ENCODE data around the gene NPFFR1.

Gene NPFFR1

DNA sequence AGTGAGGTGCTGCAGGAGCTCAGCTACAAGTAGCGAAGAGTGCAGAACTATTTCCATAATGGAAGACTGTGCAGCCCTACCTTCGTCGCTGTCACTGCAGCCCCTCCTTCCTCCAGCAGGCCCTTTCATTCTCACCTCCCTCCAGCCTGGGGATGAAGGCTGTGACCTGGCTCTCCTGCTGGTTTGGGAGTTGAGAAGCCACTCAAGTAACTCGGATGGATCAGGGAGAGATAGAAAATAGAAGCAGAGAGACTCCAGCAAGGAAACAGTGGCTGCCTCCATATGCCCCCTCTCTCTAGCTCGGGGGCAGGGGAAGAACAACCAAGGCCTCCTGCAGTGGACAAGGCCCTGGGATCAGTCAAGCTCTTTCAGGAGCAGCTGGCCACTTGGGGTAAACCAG is 37.4 kb upstream of the NPFFR1 start:
- Mint-ChIP-seq H3K4me3 (no peak overlapping the region), H3K27me3 (peaks cover 91% of the 10 kb centered on the region), H3K9me3 (no peaks in the 10 kb centered on the region), H3K4me1 (ENCODE audit: low read depth) (peaks cover 29% of the 10 kb centered on the region), H3K36me3 (ENCODE audit: low read depth) (no peaks in the 10 kb centered on the region), H3K27ac (no peak overlapping the region)
- intact Hi-C loops (cut with micrococcal nuclease), result no loop called here

DNA sequence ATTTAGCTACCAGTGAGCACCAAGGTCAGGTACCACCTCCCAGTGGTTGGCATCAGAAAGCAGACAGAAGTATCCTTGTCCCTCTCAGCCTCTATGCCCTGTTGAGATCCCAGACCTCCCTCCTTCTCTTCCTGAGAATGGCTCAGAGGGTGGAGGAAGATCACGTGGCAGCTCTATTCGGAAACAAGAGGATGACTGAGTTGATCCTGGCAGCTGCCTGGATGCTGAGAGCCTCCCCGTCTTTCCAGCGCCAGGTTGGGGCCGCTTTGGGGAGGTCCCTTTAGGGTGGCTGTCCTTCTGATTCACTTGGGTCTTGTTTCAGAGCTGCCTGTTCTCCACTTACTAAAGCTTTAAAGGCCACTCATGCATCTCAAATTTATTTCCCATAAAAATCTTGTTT is 36.9 kb upstream of the NPFFR1 start:
- Mint-ChIP-seq H3K27ac (no peak overlapping the region), H3K27me3 (peaks cover 87% of the 10 kb centered on the region), H3K4me1 (ENCODE audit: low read depth) (peaks cover 31% of the 10 kb centered on the region)

DNA sequence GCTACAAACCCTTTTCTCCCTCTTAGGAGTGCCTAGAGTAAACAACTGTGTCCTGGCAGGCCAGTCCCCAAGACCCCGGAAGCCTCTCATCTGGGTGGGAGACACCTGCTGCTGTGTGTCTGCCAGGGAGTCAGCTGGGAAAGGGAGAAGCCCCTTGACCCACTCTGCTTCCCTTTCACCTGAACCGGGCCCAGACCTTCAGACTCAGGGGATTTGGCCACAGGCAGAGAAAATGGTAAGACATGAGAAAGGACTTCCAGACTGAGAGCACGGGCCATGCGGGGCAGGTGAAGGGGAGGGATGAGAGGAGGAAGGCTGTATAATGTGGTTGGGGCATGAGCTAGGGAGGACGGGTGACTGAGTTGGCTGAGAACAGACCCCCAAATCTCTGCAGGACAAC is 36.0 kb upstream of the NPFFR1 start:
- Mint-ChIP-seq H3K4me3 (no peak overlapping the region), H3K9me3 (no peaks in the 10 kb centered on the region), H3K27me3 (peaks cover 84% of the 10 kb centered on the region), H3K4me1 (ENCODE audit: low read depth) (peaks cover 36% of the 10 kb centered on the region), H3K27ac (no peak overlapping the region), H3K36me3 (ENCODE audit: low read depth) (no peaks in the 10 kb centered on the region)
- intact Hi-C loops (cut with micrococcal nuclease), result no loop called here

More for the DNA sequence above, 36.9 kb upstream of the NPFFR1 start:
- intact Hi-C loops (cut with micrococcal nuclease), result no loop called here
- Mint-ChIP-seq H3K4me3 (no peak overlapping the region), H3K9me3 (no peaks in the 10 kb centered on the region), H3K36me3 (ENCODE audit: low read depth) (no peaks in the 10 kb centered on the region)

DNA sequence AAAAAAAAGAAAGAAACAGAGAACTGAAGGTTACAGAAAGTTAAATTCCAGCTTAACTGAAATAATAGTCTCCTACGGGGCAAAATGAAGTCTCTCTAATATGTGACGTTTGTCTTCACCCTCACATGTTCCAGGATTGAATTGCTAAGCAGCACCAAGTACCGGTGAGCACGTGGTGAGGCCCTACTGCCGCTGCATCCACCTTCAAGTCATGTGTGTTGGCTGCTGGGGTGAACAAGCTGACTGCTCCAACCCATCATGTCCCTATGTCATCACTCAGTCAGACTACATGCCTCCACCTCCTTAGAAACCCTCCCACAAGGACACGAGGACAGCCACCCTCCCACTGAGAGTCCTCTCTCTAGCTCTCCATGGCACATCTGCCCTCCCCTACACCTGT is 35.4 kb upstream of the NPFFR1 start:
- Mint-ChIP-seq H3K27me3 (peaks cover 84% of the 10 kb centered on the region), H3K4me3 (no peak overlapping the region), H3K36me3 (ENCODE audit: low read depth) (no peaks in the 10 kb centered on the region), H3K9me3 (no peaks in the 10 kb centered on the region), H3K27ac (no peak overlapping the region), H3K4me1 (ENCODE audit: low read depth) (peaks cover 31% of the 10 kb centered on the region)
- intact Hi-C loops (cut with micrococcal nuclease), result no loop called here

DNA sequence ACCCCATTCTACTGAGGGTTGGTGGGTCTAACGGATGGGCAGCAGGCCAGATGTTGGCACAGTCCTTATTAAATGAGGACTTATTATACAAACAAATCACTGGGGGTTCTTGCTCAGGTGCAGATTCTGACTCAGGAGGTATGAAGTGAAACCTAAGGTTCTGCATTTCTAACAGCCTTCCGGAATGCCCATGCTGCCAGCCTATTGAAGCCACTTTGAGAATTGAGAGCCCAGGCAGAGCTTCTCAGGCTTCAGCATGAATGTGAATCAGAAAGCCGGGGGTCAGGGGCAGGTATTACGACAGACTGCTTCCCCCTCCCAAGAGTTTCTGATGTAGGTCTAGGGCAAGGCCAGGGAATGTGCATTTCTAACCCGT is 34.1 kb upstream of the NPFFR1 start:
- Mint-ChIP-seq H3K9me3 (no peaks in the 10 kb centered on the region), H3K36me3 (ENCODE audit: low read depth) (no peaks in the 10 kb centered on the region), H3K4me1 (ENCODE audit: low read depth) (peaks cover 20% of the 10 kb centered on the region), H3K4me3 (no peak overlapping the region), H3K27ac (no peak overlapping the region), H3K27me3 (peaks cover 84% of the 10 kb centered on the region)
- intact Hi-C loops (cut with micrococcal nuclease), result no loop called here

DNA sequence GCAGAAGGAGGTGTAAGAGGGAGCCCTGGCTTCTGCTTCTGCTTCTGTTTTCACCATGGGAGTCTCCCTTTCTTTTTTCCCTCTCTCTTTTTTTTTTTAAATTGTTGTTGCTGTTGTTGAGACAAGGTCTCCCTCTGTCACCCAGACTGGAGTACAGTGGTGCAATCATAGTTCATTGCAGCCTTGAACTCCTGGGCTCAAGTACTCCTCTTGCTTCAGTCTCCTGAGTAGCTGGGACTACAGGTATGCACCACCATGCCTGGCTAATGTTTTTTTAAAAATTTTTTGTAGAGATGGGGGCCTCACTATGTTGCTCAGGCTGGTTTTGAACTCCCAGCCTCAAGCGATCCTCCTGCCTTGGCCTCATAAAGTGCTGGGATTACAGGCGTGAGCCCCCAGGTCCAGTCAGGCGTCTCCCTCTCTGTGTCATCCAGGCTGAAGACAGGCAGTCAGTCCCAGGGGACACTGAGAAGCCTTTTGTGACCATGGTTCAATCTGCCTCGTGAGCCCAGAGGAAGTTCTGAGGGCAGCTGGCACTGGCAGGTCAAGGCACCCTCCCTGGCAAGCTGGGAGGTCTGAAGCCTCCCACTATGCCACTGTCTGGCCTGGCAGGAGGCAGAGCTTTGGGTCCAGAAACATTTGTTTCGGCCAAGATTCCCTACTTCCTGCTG is 33.6 kb upstream of the NPFFR1 start:
- no peaks in the 10 kb centered on the region for H3K9me3 Mint-ChIP-seq
- no peak overlapping the region for H3K27ac Mint-ChIP-seq
- peaks cover 18% of the 10 kb centered on the region for H3K4me1 Mint-ChIP-seq (ENCODE audit: low read depth)
- no peak overlapping the region for H3K4me3 Mint-ChIP-seq
- H3K36me3 Mint-ChIP-seq (ENCODE audit: low read depth), result no peaks in the 10 kb centered on the region
- H3K27me3 Mint-ChIP-seq, result peaks cover 84% of the 10 kb centered on the region
- intact Hi-C loops (cut with micrococcal nuclease), result no loop called here

DNA sequence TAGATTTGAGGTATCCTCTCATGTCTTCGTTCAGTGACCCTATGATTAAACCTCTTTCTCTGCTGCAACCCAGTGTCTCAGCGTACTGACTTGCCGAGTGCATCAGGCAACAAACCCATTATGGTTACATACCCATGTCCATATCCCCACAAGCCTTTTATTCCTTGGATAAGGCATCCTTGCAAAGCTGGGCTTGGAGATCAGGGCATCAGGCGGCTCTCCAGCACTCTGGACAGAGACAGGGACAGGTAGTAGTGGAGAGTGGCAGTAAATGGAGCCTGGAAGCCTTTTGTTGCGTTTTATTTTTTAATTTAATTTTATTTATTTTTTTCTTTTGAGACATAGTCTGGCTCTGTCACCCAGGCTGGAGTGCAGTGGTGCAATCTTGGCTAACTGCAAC is 32.0 kb upstream of the NPFFR1 start:
- H3K4me3 Mint-ChIP-seq, result no peak overlapping the region
- no peaks in the 10 kb centered on the region for H3K36me3 Mint-ChIP-seq (ENCODE audit: low read depth)
- no peaks in the 10 kb centered on the region for H3K9me3 Mint-ChIP-seq
- H3K27me3 Mint-ChIP-seq, result peaks cover 79% of the 10 kb centered on the region
- H3K4me1 Mint-ChIP-seq (ENCODE audit: low read depth), result peaks cover 18% of the 10 kb centered on the region
- intact Hi-C loops (cut with micrococcal nuclease), result no loop called here
- H3K27ac Mint-ChIP-seq, result no peak overlapping the region

DNA sequence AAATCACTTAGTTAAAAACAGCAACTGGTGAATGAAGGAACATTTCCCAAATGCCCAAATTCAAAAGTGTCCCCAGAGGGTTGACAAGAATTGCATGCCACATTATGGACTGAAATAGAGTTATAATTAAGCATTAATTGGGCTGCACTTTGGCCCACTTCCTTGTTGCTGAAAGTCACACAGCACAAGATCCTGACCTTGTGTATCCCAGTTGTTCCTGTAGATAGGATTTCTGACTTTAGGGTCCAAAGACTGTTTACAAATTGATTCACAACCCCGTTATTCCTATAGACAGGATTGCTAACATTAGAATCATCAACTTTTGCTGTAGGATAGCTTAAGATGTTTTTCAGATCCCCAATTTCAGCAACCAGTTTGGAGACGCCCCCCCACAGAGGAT is 31.5 kb upstream of the NPFFR1 start:
- intact Hi-C loops (cut with micrococcal nuclease), result no loop called here
- Mint-ChIP-seq H3K4me1 (ENCODE audit: low read depth) (peaks cover 18% of the 10 kb centered on the region), H3K9me3 (no peaks in the 10 kb centered on the region), H3K27ac (no peak overlapping the region), H3K4me3 (no peak overlapping the region), H3K27me3 (peaks cover 79% of the 10 kb centered on the region), H3K36me3 (ENCODE audit: low read depth) (no peaks in the 10 kb centered on the region)

DNA sequence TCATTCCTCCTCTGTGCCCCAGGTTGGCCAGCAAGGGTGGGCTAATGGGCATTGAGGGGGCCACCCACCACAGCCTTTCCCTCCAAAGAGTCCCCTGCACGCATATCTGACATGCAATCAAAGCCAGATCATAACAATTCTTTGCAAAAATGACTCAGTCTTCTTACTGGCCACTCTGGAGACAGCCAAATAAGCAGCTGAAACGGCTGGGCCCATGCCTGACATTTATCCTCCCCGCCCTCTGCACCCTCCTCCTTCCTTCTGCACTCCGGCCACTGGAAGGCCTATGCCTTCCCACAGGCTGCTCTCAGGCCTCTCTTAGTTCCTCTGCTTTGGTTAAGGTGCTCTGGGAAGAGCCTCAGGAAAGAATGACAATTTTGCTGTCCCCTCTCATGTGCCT is 29.2 kb upstream of the NPFFR1 start:
- intact Hi-C loops (cut with micrococcal nuclease), result no loop called here
- peaks cover 86% of the 10 kb centered on the region for H3K27me3 Mint-ChIP-seq
- no peaks in the 10 kb centered on the region for H3K36me3 Mint-ChIP-seq (ENCODE audit: low read depth)
- H3K9me3 Mint-ChIP-seq, result no peaks in the 10 kb centered on the region
- H3K4me1 Mint-ChIP-seq (ENCODE audit: low read depth), result peaks cover 30% of the 10 kb centered on the region
- no peak overlapping the region for H3K27ac Mint-ChIP-seq
- no peak overlapping the region for H3K4me3 Mint-ChIP-seq

DNA sequence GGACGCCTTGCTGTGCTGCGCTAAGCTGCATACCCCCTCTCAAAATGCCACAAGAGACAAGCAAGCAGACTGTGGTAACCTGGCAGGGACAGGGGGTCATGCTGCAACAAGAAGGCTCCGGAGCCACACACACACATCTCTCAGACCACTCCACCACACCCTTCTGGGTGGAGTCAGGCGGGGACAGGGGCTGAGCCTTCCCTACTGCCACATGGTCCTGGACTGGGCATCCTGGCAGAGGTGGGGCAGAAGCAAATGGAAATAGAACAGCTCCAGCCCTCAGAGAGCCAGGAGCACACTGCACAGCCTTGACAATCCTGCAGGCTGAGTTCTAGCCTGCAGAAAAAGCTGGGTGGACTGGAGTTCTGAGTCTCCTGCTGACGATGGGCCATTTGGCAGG is 28.4 kb upstream of the NPFFR1 start:
- no peaks in the 10 kb centered on the region for H3K9me3 Mint-ChIP-seq
- H3K4me3 Mint-ChIP-seq, result no peak overlapping the region
- no peaks in the 10 kb centered on the region for H3K36me3 Mint-ChIP-seq (ENCODE audit: low read depth)
- peaks cover 87% of the 10 kb centered on the region for H3K27me3 Mint-ChIP-seq
- intact Hi-C loops (cut with micrococcal nuclease), result no loop called here
- no peak overlapping the region for H3K27ac Mint-ChIP-seq
- H3K4me1 Mint-ChIP-seq (ENCODE audit: low read depth), result peaks cover 30% of the 10 kb centered on the region

DNA sequence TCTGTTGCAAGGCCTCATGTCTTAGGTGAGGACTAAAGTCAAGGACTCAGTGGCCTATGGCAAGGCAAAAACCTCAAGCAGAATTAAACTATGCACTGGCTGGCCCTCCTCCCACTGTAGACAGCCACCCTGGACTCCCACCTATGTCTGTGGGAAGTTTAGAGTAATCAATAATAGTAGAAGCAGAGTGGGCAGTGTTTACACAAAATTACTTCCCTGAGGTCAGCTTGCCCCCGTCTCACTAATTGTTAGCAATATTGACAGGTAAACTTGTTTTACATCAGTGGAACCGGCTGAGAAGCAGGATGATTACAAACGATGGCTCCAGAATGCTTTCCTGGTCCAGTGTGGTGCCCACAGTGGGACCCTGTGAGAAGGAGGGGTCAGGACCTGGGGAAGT is 27.9 kb upstream of the NPFFR1 start:
- H3K27ac Mint-ChIP-seq, result no peak overlapping the region
- no peaks in the 10 kb centered on the region for H3K9me3 Mint-ChIP-seq
- peaks cover 87% of the 10 kb centered on the region for H3K27me3 Mint-ChIP-seq
- peaks cover 28% of the 10 kb centered on the region for H3K4me1 Mint-ChIP-seq (ENCODE audit: low read depth)
- no peaks in the 10 kb centered on the region for H3K36me3 Mint-ChIP-seq (ENCODE audit: low read depth)
- intact Hi-C loops (cut with micrococcal nuclease), result no loop called here
- H3K4me3 Mint-ChIP-seq, result no peak overlapping the region

DNA sequence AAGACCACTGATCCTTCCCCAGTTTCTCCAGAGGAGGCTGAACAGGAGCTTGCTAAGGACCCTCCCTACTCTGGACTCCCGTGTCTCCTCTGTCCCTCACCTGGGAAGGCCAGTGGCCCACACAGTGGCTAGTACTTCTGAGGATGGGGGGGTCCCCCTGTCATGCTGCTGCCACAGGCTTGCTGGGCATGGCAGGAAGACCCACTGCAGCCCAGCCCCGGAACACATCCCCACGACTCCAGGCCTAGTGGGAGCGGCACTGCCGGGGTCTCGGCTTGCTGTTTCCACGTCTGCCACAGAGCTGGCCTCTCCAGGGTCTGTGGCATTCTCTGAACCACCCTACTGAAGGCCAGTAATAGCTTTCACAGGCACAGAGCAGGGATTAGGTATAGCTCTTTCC is 25.9 kb upstream of the NPFFR1 start:
- H3K9me3 Mint-ChIP-seq, result no peaks in the 10 kb centered on the region
- peaks cover 31% of the 10 kb centered on the region for H3K4me1 Mint-ChIP-seq (ENCODE audit: low read depth)
- no peak overlapping the region for H3K27ac Mint-ChIP-seq
- intact Hi-C loops (cut with micrococcal nuclease), result no loop called here
- H3K27me3 Mint-ChIP-seq, result peaks cover 92% of the 10 kb centered on the region
- H3K36me3 Mint-ChIP-seq (ENCODE audit: low read depth), result no peaks in the 10 kb centered on the region
- H3K4me3 Mint-ChIP-seq, result no peak overlapping the region

DNA sequence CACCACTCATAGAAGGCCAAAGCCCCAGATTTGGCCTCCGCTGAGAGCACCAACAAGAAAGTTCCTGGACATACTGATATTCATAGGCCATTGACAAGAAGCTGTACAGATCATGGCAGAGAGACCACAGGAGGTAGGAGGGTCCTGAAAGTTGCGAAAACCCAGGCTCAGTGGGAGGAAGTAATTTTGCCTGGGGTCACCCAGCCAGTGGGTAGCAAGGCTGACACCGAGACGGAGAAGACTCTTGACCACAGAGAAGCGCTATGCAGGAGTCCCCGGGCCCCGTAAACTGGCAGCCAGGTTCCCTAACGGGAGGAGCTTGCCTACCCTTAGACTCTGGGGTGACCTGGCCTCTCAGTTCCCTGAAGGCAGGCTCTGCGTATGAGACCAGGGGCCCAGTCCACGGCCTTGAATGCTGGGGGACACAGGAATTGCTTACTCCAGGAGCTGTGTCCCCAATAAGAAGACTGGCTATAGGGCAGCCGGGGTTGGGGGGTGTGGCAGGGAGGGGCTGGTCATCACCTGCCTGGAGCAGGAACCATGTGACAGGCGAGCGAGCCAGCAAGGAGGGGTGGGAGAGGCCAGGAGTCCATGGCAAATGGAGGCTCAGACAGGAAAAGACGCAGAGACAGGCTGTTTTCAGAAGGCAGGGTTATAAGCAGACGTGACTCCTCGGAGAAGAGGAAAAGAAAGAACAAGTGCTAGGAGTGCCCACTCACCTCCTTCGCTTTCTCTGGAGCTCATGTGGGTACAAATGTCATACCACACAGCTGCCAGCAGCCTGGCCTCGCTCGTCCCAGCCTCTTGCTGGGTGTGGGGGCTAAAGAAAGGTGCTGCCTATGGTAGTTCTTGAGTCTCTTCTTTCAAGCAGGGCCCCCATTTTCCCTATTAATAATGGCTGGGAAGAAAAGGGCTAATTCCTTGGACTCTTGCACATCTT is 24.6 kb upstream of the NPFFR1 start:
- Mint-ChIP-seq H3K4me1 (ENCODE audit: low read depth) (peaks cover 36% of the 10 kb centered on the region), H3K9me3 (no peaks in the 10 kb centered on the region), H3K27ac (no peak overlapping the region), H3K4me3 (no peak overlapping the region), H3K27me3 (peaks cover 84% of the 10 kb centered on the region), H3K36me3 (ENCODE audit: low read depth) (no peaks in the 10 kb centered on the region)
- intact Hi-C loops (cut with micrococcal nuclease), result no loop called here

DNA sequence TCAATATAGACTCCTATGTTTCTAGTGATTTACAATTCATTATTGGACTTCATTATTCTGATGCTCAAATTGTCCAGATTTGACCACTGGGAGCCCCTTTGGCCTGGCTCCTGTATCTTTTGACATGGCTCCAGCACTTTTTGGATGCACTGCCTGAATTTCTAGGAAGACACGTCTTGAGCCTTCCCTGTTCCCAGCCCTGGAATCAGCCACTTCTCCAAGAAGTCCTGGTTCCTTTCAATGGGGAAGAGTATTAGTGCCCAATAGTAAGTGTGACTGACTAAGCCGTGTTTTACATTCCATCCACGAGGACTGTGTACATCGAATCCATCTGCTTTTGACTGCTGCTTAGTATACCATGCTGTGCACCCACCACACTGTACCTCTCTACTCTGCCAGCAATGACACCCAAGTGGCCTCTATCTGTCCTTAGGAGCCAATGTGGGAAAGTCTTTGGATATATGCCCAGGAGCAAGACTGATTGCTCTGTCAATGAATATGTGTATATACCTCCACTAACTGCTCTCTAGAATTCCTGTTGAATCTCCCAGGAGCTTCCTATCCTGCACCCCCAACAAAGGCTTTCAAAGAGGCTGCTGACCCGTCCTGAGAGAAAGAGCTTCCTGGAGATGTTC is 23.2 kb upstream of the NPFFR1 start:
- Mint-ChIP-seq H3K27ac (no peak overlapping the region), H3K4me1 (ENCODE audit: low read depth) (peaks cover 41% of the 10 kb centered on the region)
- intact Hi-C loops (cut with micrococcal nuclease), result no loop called here

More for the DNA sequence above, 23.2 kb upstream of the NPFFR1 start:
- peaks cover 70% of the 10 kb centered on the region for H3K27me3 Mint-ChIP-seq
- no peaks in the 10 kb centered on the region for H3K9me3 Mint-ChIP-seq
- H3K4me3 Mint-ChIP-seq, result no peak overlapping the region
- H3K36me3 Mint-ChIP-seq (ENCODE audit: low read depth), result no peaks in the 10 kb centered on the region

All from dendritic cell treated with granulocyte-macrophage colony-stimulating factor and Interleukin-4, amounts not matched to agents 40 ng/mL and 50 ng/mL, for 4 days (primary cell).